NCI-H1105 (cell line): ENCODE results near the gene ANO6.
A peak's percentile ranks its signal among the peaks of the same experiment; 100 is the strongest.

Source experiments
- DNase-seq: peaks from one replicate; lab custom pipeline; 2025; lab: John Stamatoyannopoulos, UW

ANO6 gene

DNA sequence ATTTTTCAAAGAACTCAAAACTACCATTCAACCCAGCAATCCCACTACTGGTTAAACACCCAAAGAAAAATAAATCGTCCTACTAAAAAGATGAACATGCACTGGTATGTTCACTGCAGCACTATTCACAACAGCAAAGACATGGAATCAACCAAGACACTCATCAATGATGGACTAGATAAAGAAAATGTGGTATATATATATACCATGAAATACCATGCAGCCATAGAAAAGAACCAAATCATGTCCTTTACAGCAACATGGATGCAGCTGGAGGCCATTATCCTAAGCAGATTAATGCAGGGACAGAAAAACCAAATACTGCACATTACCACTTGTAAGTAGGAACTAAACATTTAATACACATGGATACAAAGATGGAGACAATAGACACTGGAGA, 3.8 kb upstream of the ANO6 start:
- no peak for DNase-seq

DNA sequence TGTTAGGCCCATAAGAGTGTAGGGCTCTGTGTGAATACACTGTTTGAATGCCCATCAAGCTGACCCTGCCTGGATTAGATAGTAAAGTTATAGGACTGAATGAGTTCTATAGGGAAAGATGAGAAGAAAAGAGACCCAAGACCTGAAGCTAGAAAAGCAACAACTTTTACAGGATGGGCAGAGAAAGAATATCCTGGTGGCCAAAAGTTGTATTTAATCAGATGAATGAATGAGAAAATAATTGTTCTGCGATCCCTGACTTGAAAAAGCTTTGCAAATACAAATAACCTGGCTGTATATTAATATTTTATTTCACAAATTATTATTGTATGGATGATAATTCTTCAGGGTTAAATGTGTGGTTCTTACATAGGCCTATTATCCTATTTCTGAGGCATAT, 2.8 kb upstream of the ANO6 start:
- DNase-seq: no peak

DNA sequence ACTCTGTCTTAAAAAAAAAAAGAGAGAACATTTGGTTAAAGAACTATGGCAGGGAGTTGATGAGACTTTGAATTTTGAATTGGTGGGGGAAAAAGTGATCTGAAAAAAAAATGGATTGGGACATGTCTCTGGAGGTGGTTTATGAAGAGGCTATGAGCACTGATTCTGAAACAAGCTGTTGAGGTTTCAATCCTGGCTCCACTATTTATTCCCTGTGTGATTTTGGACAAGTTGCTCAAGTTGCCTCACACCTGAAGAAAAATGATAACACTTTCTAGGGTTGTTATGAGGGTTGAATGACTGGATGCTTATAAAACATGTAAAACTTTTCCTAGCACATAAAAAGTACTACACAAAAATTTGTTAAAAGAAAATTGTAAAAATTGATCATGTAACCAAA, 1.8 kb upstream of the ANO6 start:
- no peak for DNase-seq

- DNase-seq: no peak
These were observed 1.0 kb upstream of the ANO6 start for GRCh38 chr12:45214749-45215418.

GRCh38 chr12:45216230-45216982, 511 bp downstream of the ANO6 start:
- peak; percentile 28 for DNase-seq

GRCh38 chr12:45216983-45217485, 1.1 kb downstream of the ANO6 start:
- no peak for DNase-seq

DNA sequence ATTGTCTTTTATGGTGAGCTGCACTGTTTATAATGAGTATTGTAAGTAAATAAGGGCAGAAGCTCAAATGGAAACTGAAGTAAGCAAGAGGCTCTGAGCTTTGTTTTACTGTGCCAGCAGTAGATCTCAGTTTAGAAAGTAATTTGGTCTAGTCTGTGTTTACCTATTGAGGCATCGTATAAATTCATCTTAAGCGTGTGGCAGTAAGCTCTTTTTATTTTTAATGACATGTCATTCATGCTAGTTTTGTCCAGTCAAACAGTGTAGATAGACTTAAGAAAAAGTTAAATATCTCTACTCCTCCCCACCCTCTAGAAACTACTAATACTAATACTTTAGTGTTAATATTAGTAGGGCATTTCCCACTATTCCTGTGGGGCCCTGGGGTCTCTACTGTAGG, 2.0 kb downstream of the ANO6 start:
- no peak for DNase-seq

DNA sequence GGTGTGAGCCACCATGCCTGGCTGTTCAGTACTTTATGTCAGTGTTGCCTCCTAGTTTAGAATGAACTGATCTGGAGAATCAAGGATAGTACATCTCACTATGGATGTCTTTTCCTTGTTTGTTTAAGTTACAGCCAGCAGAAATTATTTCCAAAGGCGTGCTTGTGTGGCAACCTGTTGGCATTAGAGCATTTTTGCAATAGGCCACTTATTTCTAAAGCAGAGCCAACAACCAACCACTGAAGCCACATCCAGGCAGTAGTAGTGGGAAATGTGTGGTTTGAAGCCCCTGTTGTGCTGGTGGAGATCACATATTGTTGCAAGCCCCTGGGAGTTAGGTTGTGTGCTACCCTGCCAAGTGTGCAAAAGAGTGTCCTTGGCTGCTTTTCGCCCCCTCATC, 3.7 kb downstream of the ANO6 start:
- DNase-seq: no peak

DNA sequence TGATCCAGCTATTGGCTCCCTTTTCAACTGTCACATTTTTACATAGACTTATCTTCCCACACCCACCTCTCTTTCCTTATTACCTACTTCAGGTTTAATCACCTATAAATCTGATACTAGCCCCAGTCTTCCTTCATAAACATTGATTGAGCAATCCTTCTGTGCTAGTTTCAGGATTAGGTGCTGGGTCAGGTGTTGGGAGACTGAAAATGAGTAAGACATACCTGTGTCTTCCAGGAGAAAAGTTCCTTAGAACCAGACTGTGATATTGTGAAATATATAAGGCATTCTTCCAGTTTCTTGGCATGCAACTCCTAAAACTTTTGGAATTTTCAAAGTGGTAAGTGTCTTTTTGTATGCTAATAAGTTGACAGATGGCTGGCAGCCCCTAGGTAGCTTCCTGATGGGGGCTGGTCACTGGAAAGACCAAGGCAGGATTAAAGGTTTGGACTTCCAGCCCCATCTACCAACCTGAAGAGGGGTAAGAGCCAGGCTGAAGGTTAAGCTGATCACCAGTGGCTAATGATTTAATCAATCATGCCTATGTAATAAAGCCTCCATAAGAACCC, 4.6 kb downstream of the ANO6 start:
- no peak for DNase-seq

DNA sequence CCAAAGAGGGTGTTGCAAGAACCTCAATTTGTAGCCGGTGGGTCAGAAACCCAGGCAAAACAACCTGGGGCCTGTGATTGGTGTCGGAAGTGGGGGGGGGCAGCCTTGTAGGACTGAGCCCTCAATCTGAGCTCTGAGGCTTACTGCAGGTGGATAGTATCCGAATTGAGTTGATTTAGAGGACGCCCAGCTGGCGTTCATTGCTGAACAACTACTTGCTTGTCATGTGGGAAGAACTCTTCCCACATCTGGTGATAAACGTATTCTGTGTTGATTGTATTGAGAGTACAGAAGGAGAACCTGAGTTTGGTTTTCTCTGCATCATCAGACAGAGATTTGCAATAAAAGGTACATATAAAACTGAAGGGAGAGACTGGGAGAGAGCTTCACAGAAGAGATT, 5.1 kb downstream of the ANO6 start:
- DNase-seq: no peak

DNA sequence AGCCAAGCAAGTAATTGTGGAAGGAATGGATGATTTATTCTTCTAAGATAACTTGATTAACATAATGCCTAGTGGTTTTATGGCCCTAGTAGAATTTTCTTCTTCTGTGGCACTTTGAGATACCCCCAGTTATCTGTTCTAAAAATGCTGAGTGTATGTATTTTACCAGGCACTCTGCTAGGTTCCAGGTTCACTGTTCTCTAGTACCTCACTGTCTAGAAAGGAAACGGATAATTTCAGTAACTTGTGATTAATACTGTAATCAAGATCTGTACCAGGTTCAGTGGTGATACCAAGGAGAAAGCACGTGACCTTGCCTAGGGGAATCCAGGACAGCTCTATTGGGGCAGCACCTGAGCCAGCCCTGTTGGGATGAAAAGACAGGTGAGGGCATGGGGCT, 8.0 kb downstream of the ANO6 start:
- no peak for DNase-seq

GRCh38 chr12:45224311-45224710, 8.4 kb downstream of the ANO6 start:
- DNase-seq: no peak

- no peak for DNase-seq
These were observed 10.1 kb downstream of the ANO6 start for GRCh38 chr12:45226021-45226420.

- DNase-seq: no peak
These were observed 11.6 kb downstream of the ANO6 start for GRCh38 chr12:45227316-45228067.

DNA sequence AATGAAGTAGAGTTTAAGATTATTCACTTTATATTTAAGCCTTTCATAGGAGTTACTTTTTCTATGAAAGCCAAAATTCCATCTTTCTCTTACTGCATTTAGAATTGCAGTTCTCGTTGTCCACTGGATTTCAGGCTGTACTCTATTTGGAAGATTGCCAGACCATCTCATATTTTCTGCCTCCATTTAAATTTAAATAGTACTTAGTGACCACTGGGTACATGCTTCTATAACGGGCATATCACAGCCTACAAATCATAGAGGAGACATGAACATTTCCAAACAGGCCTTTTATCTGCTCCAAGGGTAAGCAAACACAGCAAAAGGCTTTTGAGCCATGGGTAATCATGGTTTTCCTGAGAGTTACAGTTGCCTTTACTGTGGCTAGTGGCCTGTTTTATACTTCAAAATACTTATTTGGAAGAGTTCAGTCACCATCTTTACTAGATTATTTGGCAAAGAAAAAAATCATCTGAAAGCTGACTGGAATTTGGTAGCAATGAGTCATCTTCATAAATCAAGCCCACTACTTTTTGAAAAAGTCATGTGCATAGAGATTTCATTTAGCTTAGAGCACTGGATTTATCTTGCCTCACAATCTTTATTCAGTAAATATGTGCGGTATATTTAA, 15.7 kb downstream of the ANO6 start:
- DNase-seq: no peak

DNA sequence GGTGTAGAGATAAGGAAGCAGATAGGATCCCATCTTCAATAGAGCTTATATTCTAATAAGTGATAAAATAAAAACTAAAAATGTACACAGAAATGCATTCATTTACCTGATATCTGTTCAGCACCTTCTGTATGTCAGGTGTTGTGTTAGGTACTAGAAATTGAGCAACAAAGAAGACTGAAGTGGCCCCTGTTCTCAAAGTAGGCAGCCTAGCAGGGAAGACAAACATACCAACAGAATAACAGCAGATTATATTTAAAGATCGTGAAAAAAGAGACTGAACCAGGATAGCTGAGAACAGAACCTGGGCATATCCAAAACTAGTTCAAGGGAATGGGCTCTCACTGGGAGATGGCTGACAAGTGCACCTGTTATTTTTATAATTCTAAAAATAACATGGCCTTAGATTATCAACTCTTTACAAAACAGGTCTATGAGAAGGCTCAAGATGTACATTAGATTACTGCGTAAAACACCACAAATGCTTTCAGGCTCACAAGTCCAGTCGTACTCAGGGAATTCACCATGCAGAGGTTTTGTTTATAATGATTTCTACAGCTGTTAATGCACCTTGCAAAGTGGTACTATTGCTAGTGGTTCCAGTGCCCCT, 16.4 kb downstream of the ANO6 start:
- DNase-seq: no peak

- no peak for DNase-seq
These were observed 17.0 kb downstream of the ANO6 start for GRCh38 chr12:45232756-45233372.

DNA sequence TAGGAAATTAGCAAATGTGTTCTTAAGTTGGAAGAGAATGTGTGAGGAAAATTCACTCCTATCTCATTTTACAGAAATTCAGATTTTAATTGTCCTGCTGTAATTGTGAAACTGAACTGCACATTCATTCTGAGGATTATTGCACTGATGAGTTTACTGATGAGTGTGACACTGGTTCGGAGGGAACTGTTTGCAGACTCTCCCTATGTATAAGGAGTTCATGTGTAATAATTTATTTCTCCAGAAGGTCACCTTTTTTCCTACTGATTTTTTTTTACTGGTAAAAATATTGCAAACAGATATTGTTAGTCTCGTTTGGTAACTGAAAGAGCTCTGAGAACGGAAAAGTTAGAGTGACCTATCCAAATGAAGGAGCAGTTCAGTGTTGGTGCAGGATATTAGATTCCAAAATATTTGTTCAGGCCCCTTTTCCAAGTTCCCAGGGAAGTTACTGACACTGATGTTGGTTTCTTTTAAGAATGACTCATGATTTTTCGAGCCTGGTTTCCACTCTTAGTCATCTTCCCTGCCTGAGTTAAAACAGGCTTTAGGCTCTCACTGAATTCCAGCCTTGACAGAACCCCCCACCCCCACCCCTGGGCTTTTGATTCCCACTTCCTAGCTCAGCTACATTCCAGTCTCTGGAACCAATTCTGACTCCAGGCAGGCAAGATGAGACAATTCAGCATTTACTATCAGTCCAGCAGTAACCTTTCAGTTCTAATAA, 18.4 kb downstream of the ANO6 start:
- DNase-seq: no peak

DNA sequence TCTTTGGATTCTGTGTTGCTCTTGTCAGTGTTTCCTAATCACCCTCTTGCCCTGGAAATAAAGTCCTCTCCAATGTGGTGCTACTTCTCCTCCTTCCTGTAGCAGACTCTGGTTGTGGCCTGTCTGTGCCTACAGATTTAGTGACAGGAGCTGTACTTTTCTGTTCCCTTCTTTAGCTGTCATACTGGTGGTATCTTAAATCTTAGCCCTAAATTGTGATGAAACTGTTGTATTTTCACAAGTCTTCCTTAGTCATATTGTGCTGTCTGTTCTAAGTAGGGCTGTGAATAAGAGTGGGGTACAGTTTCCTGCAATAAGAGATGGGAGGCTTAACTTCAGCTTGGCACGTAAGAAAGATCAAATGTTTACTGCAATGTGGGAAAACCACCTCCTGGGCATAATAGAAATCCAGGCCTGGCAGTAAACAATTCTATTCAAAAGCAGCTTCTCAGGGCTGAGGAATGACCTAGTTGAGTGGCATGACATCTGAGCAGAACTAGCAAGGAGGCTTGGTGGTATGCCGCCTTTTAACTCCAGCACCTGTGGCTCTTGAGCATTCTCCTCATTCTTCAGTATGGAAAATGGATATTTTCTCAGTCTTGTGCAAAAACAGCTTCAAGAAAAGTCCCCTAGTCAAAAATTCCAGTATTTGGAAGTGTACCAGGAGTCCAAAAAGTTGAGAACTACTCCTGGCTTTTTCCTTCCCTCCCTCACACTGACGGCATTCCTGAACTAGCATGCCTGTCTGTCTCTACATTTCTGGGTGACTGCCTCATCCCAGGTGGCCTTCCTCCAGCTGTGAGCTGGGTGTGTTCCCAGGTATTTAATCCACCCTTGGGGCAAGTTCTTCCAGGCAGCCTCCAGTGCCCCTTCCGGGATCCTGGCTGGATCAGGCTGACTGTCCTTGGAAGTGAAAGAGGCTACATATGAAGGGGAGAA, 19.5 kb downstream of the ANO6 start:
- DNase-seq: no peak
